CD4-positive, alpha-beta T cell treated with Interleukin-4 for 1 hour (primary cell): ENCODE measurements around the gene MAST1.
"Not testable (repeated sequence)": the region's sequence is repeated elsewhere in the genome, so short reads cannot be mapped to it uniquely, and the experiment has no call there.

Source experiments
- DNase-seq, 2 donors: peaks; one replicate each; pipeline ENCODE4 v3.0.0-alpha.2; 2020 to 2022

MAST1 gene

GRCh38 chr19:12841094-12841493 is 2.8 kb downstream of the MAST1 start:
- peak in 1 of 2 donors; percentile 27 for DNase-seq

GRCh38 chr19:12842511-12842910 is 4.2 kb downstream of the MAST1 start:
- DNase-seq: no peak

GRCh38 chr19:12843328-12843727 is 5.0 kb downstream of the MAST1 start:
- DNase-seq: no peak

DNA sequence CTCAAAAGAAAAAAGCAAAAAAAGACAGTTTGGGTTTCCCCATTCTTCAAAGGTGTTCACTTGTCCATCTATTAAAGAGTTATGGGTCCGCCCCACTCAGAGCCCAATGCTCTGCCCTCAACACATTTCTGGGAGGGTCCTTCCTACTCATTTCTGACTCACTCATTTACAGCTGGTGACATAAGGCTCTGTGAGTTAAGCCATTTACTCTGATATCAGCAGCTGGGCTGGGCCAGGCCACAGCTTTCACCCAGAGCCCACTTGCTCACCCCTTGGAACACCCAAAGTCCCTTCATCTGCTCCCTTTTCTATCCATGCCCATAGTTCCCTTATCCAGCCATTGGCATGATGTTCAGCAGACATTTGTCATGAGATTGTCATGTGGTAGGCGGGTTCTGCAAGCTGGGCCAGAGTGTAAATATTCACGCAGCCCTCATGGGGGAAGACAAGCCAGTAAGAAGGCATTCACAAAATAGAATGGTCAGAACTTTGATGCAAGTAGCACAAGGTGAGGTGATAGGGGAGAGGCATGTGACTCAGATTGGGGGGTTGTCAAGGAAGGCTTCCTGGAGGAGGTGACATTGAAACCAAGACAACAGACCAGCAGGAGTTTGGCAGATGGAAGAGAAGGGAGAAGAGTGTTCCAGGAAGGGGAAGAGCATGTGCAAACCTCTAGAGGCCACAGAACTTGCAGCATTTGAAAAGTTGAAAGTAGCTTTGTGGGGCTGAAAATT is 5.9 kb downstream of the MAST1 start:
- DNase-seq: no peak

- DNase-seq: not testable (repeated sequence)
Observed at GRCh38 chr19:12846613-12847012, 8.3 kb downstream of the MAST1 start.

DNA sequence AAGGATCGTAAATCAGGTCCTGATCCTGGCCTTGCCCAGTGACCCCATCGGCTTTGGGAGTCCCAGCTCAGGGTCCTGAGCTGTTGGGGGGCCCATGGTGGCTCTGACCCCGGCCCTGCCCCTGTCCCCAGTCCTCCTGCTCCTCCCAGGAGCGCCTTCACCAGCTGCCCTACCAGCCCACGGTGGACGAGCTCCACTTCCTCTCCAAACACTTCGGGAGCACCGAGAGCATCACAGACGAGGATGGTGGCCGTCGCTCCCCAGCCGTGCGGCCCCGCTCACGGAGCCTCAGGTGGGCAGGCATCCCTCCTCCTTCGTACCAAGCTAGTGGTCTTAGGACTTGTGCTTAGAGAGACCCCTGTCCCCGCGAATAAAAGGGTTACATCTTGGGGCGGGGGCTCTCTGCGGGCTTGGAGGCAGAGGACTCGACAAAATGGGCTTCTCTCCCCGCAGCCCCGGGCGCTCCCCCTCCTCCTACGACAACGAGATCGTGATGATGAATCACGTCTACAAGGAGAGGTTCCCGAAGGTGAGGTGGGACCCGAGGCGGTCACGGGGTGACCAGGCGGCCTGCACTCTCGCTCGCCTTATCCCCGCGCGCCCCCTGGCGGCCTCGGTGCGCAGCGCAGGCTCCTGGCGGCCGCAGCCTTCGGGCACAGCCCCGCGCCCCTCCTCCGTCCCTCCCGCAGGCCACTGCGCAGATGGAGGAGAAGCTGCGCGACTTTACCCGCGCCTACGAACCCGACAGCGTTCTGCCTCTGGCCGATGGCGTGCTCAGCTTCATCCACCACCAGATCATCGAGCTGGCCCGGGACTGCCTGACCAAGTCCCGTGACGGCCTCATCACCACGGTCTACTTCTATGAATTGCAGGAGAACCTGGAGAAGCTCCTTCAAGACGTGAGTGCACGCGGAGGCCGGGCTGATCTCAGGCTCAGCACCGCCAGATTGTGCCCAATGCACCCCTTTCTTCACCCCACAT is 9.1 kb downstream of the MAST1 start:
- DNase-seq: peak; percentile 79 to 82

DNA sequence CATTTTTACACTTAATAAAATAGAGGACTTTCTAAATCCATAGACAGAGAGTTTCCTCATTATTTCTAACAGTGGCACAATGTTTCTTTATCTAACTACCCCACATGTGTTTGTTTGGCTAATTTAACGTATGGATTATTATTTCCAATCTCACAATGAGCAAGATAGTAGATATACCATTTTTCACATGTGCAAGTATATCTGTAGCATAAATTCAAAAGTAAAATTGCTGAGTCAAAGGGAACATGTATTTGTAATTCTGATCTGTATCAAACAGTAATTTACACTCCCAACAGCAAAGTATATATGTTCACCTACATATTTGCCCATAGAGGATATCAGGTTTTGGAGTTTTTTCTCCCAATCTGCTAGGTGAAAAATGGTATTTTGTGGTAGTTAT is 18.3 kb downstream of the MAST1 start:
- no peak for DNase-seq

- DNase-seq: no peak
Observed at GRCh38 chr19:12858041-12858928, 20.0 kb downstream of the MAST1 start.

GRCh38 chr19:12859546-12859945 is 21.2 kb downstream of the MAST1 start:
- no peak for DNase-seq

DNA sequence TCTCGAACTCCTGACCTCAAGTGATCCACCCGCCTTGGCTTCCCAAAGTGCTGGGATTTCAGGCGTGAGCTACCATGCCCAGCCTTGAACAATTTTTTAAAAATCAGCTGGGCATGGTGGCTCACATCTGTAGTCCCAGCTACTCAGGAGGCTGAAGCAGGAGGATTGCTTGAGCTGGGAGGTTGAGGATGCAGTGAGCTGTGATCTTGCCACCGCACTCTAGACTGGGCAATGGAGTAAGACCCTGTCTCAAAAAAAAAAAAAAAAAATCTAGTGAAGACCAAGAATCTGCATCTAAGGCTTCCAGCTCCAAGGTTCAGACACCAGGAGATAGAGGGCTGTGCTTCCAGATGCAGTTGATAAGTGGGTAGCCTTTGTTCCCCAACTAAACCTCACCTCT is 25.8 kb downstream of the MAST1 start:
- DNase-seq: no peak

GRCh38 chr19:12864721-12865715 is 26.7 kb downstream of the MAST1 start:
- DNase-seq: no peak

- DNase-seq: no peak
Observed at GRCh38 chr19:12865746-12866415, 27.6 kb downstream of the MAST1 start.

DNA sequence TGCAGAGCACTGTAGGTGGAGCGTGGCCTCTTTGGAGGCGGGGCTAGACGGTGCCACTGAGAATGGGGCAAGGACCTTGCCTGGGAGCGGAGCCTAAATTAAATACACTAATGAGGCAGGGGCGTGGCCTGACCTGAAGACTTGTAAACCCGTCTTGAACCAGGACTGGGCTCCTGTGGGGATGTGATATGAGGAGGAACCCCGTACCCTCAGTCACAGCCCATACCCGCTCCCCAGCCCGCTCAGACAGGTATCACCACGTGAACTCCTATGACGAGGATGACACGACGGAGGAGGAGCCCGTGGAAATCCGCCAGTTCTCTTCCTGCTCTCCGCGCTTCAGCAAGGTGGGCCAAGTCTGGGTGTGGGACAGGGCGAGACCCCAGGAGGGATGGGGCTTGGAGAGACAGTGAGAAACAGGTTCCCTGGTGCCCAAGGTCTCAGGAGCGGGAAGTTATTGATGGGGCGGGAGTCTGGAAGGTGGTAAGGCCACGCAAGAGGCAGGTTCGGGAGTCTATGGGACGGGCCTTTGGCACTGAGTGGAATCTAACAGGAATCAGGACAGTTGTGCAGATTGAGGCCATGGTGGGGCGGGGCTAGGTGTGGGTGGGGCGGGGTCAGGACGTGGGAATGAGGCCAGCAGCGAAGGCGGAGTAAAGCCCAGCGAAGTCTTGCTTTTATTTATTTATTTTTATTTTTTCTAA is 28.3 kb downstream of the MAST1 start:
- DNase-seq: no peak

- peak; percentile 65 to 72 for DNase-seq
Observed at GRCh38 chr19:12867120-12868099, 29.1 kb downstream of the MAST1 start.

DNA sequence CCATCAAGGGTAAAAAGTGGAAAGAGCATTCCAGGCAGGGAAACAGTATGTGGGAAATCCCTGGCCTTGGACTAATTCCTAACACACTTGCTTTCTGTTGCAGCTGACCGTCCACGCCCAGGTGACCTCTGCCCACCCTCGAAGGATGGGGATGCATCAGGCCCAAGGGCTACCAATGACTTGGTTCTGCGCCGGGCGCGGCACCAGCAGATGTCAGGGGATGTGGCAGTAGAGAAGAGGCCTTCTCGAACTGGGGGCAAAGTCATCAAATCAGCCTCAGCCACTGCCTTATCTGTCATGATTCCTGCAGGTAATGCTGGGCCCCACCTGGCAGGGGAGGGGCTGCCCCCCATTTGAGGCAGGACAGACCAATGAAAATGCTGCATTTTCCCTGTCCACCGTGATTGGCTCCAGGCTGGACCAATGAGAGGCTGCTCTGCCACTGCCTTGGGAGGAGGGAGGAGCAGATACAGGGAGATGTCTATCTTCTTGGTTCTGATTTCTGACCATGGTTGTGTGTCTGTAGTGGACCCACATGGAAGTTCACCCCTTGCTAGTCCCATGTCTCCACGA is 30.3 kb downstream of the MAST1 start:
- DNase-seq: no peak

GRCh38 chr19:12871681-12872080 is 33.4 kb downstream of the MAST1 start:
- no peak for DNase-seq

DNA sequence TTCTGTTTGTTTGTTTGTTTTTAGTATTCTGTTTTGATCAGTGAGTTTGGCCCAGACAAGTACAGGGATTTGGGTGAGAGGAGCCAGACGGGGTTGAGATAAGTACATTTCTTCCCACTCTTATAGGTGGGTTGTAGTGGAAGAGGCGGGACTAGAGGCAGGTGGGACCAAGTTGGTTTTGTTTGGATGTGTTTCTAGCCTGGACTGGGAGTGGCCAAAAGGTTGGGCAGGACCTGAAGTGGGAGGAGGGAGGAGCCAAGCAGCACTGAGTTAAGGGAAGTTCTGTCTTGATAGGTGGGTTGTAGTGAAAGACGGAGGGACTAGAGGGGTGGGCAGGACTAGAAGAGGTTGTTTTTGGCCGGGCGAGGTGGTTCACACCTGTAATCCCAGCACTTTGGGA is 33.9 kb downstream of the MAST1 start:
- no peak for DNase-seq
